GM18907 (cell line): Measurements from ENCODE around the gene ZNF518A.
A peak's percentile ranks its signal among the peaks of the same experiment; 100 is the strongest.
"Not testable (repeated sequence)": the region's sequence is repeated elsewhere in the genome, so short reads cannot be mapped to it uniquely, and the experiment has no call there.

Experiments
- ATAC-seq: cut with Tn5 transposase; IDR thresholded peaks from one replicate; pipeline ENCODE4 v1.9.1; 2021; ENCODE audit warnings: mild to moderate bottlenecking, moderate library complexity; ENCODE audit not compliant: unreplicated experiment

ZNF518A gene

DNA sequence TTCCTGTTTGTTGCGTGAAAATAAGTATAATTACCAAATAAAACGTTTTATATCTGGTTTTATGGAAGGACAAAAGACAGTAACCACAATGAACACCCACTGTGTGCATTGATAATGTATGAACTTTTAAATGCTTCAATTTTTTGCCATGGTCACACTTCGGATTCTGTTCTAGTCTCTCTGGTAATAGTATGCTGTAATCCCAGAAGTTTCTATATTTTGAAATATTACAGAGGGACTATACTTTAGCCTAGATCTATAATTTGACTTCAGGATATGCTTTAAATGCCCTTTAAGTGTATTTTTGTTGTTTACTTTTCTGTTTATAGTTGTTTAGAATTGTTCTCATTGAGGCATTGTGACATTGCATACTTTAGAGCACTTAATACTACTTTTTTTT lies 1.5 kb downstream of the ZNF518A start:
- no peak for ATAC-seq

DNA sequence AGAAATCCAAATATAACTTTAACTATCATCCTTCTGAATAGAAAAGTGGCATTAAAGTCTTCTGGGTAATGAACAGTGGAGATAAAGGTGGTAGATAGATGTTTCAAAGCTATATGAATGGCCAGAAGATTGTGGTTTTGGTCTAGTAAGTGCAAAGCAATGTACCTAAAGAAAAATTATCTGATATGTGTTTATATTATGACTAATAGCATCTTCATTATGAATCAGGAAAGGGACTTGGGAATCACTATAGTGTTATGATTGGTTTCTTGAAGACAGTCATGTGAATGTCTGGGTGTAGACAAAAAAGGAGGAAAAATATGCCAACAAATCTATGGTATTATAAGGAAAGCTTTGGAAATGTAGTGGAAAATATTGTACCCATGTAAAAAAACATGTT lies 3.0 kb downstream of the ZNF518A start:
- ATAC-seq = no peak

DNA sequence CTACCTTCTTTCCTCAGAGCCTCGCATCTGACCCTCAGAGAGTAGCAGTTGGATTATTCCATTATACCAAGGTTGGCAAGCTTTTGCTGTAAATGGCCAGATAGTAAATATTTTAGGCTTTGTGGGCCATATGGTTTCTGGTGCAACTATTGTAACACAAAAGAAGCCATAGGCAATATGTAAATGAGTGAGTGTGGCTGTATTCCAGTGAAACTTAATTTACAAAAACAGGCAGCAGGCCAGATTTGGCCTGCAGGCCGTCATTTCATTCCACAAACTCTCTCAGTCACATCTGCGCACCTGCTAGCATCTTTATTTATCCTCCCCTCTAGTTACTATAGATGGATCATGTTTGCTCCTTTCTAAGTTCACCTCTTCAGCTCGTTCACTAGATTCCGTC lies 6.7 kb downstream of the ZNF518A start:
- ATAC-seq = no peak

DNA sequence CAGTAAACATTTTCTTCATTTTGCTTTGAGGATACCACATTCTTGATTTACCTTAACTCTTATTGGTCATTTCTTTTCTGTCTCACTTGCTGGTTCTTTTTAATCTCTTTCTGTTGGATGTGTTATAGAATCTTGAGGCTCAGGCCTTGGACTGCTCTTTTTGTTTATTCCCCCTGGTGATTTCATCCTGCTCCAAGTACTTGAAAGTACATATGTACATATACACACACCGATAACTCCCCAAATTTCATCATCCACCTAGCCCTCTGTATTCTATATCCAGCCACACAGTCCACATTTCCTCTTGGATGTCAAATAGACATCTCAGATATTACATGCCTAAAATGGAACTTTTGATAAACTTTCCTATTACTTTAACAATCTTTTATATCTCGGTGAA lies 7.5 kb downstream of the ZNF518A start:
- peak; percentile 12 for ATAC-seq

GRCh38 chr10:96138102-96138501 lies 8.0 kb downstream of the ZNF518A start:
- peak; percentile 86 for ATAC-seq

DNA sequence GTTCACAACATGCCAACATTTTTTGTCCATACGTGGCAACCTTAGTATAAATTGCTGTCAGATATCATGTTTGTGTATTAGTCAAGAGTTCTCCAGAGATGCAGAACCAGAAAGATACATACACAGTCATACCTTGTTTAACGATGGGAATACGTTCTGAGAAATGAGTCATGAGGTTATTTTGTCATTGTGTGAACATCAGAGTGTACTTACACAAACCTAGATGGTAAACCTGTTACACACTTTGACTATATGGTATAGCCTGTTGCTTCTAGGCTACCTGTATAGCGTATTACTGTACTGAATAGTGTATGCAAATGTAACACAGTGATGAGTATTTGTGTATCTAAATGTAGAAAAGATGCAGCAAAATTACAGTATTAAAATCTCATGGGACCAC lies 22.3 kb downstream of the ZNF518A start:
- ATAC-seq = no peak

GRCh38 chr10:96153070-96153469 lies 23.0 kb downstream of the ZNF518A start:
- no peak for ATAC-seq

GRCh38 chr10:96165726-96166125 lies 35.6 kb downstream of the ZNF518A start:
- no peak for ATAC-seq

DNA sequence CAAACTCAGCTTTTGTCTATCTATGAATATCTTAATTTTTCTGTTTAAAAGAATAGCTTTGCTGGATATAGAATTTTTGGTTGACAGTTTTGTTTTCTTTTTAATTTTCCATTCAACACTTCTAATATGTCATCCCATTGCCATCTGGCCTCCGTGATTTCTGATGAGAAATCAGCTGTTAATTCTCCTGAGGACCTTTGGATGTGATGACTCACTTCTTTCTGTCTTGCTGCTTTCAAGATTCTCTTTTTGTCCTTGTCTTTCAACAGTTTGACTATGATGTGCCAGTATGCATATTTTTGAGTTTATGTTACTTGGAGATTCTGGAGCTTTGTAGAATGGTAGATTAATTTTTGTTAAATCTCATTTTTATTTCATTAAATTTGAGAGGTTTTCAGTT lies 38.4 kb downstream of the ZNF518A start:
- no peak for ATAC-seq

DNA sequence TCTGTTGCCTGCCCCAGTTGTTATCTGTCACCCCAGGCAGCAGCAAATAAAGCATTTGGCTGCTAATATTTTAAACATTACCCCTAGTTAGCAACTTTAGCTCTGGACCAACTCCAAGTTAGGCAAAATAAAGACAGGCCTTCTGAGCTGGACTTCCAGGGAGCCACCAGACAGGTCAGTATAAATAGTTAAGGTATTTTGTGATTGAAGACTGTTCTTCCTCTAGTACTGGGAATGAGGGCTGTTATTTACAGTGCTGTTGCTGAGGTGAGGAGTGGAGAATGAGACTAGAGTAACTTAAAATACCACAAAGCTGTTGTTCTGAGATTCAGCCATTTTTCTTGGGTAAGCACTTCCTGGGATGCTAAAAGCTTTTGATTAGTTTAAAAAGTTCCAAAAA lies 40.1 kb downstream of the ZNF518A start:
- ATAC-seq = no peak

DNA sequence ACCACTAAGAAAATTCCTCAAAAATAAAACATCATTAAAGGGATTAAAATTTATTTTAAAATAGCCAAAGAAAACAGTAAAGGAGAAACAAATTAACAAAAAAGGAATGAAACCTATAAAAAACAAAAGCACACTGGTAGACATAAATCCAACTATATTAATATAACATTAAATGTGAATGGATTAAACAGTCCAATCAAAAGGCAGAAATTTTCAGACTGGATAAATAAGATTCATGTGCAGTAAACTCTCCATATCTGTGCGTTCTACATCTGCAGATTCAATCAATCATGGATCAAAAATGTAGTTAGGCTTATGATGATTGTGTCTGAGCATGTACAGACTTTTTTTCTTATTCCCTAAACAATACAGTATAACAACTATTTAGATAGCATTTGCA lies 42.6 kb downstream of the ZNF518A start:
- no peak for ATAC-seq

DNA sequence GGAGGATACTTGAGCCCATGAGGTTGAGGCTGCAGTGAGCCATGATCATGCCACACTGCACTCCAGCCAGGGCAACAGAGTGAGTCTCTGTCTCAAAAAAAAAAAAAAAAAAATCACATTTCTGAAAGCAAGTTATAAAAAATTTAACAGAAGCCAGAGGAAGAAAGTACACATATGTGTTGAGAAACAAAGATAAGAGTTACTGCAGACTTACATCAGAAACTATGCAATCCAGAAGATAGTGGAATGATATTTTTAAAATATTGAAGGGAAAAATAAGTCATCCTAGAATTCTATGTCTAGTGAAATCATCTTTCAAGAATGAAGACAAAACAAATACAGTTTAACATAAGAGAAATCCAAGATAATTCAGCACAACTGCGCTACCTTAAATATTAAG lies 46.9 kb downstream of the ZNF518A start:
- ATAC-seq = no peak

- no peak for ATAC-seq
Observed at GRCh38 chr10:96188421-96188820, 58.3 kb downstream of the ZNF518A start.

- no peak for ATAC-seq
Observed at GRCh38 chr10:96188916-96189315, 58.8 kb downstream of the ZNF518A start.

GRCh38 chr10:96189505-96189904 lies 59.4 kb downstream of the ZNF518A start:
- ATAC-seq = not testable (repeated sequence)

- no peak for ATAC-seq
Observed at GRCh38 chr10:96201525-96201924, 71.4 kb downstream of the ZNF518A start.

DNA sequence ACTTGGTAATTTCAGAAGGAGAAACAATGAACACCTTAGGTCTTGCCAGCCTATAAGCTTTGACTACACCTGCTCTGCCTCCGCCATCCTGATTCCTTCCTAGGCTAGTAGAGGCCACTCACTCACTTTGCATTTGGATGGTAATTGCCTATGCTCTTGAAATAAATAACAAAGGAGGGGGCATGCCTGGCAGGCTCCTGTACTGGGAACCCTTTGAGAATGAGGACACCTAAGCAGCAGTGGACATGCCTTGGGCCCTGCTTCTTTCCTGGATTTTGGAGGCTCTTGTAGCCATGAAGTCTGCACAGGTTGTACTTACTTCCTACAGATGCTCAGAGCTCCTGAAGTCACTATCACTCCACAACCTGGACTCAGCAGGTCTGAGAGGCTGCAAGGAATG lies 75.5 kb downstream of the ZNF518A start:
- ATAC-seq = no peak

GRCh38 chr10:96208271-96208670 lies 78.2 kb downstream of the ZNF518A start:
- ATAC-seq = peak; percentile 61

- no peak for ATAC-seq
Observed at GRCh38 chr10:96208946-96209345, 78.8 kb downstream of the ZNF518A start.

DNA sequence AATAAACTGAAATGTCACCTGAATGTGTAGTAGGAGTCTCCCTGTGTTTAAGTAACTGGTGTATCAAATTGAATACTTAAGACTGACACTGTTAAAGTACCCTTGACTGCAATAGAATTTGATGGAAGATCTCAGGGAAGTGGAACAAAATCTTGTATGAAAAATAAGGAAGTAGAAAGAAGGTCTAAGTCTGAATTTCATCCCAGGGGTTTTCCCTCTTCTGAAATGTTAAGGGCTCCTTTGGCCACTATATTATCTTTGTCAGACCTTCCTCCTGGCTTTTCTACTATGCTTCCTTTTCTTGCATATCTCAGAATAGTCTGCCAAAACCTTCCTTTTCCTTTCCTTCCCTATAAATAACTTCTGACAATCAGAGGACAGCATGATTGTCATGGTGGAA lies 81.7 kb downstream of the ZNF518A start:
- no peak for ATAC-seq

DNA sequence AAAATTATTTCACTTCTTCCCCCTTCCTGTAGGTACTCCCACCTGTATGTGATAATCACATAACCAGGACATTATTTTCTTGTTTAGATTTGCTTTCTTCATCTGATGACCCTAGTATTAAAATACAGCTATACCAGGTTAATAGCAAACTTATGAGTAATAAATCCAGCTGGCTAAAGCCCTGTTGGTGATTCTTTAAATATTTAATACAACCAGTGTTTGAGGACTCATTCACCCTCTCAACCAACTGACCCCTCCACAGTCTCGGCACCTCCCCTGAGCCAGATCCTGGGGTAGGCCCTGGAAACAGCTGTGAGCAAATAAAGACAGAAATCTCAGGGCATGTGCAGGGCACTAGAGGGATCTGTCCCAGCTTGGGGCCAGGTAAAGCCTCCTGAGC lies 82.8 kb downstream of the ZNF518A start:
- ATAC-seq = no peak
